ENCODE data around the gene WDFY3. TPM values are rescaled to one million over a fixed set of nuclear protein-coding genes. Genes with fewer than 3 reads are reported as not detected.

WDFY3 gene
- total and polyA plus RNA-seq, 4 donors: 7.5 to 229 (median 75.8) TPM

DNA sequence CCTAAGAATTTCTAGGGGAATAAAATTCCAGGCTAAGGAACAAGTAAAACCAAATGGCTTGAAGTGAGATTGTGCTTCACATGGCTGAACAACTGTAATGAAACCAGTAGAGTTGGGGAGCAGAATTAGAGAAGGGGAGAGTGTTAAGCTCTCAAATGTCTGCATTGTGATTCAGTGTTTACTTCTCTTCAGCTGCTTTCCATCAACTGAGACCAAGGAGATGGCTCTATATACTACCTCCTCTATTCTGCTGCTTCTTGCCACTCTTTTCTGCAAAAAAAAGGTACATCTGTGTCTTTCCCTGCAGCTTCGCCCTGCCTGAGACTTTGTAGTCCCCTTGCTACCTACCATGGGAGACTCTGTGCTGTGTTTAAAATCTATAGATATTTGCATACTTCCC lies 73.5 kb downstream of the WDFY3 start:
- Histone ChIP-seq H3K4me3 (no peak overlapping the region), H3K27ac (ENCODE audit: low read depth in 1 of 2, low read length in 1 of 2) (no peak overlapping the region), H3K36me3 (ENCODE audit: control insufficient read depth in 4 of 4, insufficient read depth in 4 of 4, low read length in 4 of 4) (peaks cover 1 to 6% (median 4%) of the 10 kb centered on the region in 4 donors), H3K27me3 (ENCODE audit: control insufficient read depth in 3 of 3, insufficient read depth in 3 of 3, low read length in 2 of 3) (no peaks in the 10 kb centered on the region), H3K9ac (ENCODE audit: insufficient read depth in 1 of 2, low read length in 2 of 2) (no peak overlapping the region), H3K4me1 (ENCODE audit: control insufficient read depth in 5 of 5, insufficient read depth in 5 of 5, low read length in 5 of 5) (no peaks in the 10 kb centered on the region), H3K9me3 (ENCODE audit: control insufficient read depth in 4 of 4, insufficient read depth in 3 of 4, low read length in 3 of 4) (no peaks in the 10 kb centered on the region)
- ATAC-seq (ENCODE audit: insufficient read depth, low FRiP score) (no peak), DNase-seq (no peak)
- TF ChIP-seq, protein P1, sequence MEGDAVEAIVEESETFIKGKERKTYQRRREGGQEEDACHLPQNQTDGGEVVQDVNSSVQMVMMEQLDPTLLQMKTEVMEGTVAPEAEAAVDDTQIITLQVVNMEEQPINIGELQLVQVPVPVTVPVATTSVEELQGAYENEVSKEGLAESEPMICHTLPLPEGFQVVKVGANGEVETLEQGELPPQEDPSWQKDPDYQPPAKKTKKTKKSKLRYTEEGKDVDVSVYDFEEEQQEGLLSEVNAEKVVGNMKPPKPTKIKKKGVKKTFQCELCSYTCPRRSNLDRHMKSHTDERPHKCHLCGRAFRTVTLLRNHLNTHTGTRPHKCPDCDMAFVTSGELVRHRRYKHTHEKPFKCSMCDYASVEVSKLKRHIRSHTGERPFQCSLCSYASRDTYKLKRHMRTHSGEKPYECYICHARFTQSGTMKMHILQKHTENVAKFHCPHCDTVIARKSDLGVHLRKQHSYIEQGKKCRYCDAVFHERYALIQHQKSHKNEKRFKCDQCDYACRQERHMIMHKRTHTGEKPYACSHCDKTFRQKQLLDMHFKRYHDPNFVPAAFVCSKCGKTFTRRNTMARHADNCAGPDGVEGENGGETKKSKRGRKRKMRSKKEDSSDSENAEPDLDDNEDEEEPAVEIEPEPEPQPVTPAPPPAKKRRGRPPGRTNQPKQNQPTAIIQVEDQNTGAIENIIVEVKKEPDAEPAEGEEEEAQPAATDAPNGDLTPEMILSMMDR (IDR thresholded peaks at IDR 0.05; ENCODE audit: control extremely low read depth, extremely low read depth): no peak
- WGBS, 2 donors: 94 to 96% methylated on average over 1 of the region's 1 CpG

DNA sequence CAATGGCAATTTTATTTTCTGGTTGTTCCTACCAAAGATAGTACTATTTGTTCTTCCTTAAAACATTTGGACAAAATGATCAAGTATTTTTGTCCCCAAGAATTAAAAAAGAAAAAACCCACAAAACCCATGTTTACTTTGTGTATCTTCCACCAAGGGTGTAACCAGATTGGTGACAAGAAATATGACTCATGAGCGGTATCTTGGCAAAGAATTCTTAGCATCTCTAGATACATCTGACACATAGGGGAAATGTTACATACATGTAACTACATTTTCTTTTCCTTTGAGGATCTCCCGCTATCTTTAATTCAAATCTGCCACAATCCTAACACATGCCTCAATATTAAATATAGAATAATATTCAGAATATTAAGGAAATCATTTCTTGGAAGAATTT lies 78.7 kb downstream of the WDFY3 start:
- no peak for ATAC-seq (ENCODE audit: insufficient read depth, low FRiP score)
- TF ChIP-seq, protein P1 (IDR thresholded peaks at IDR 0.05; ENCODE audit: control extremely low read depth, extremely low read depth): no peak
- no peak overlapping the region for H3K27ac ChIP-seq (ENCODE audit: low read depth in 1 of 2, low read length in 1 of 2)
- peaks cover 0 to 5% (median 0%) of the 10 kb centered on the region in 5 donors for H3K4me1 ChIP-seq (ENCODE audit: control insufficient read depth in 5 of 5, insufficient read depth in 5 of 5, low read length in 5 of 5)
- 88% methylated on average over 2 of the region's 2 CpGs for WGBS, 2 donors
- H3K9me3 ChIP-seq (ENCODE audit: control insufficient read depth in 4 of 4, insufficient read depth in 3 of 4, low read length in 3 of 4): no peaks in the 10 kb centered on the region
- H3K4me3 ChIP-seq: no peak overlapping the region
- peaks cover 0 to 2% (median under 1%) of the 10 kb centered on the region in 4 donors for H3K36me3 ChIP-seq (ENCODE audit: control insufficient read depth in 4 of 4, insufficient read depth in 4 of 4, low read length in 4 of 4)
- H3K27me3 ChIP-seq (ENCODE audit: control insufficient read depth in 3 of 3, insufficient read depth in 3 of 3, low read length in 2 of 3): no peaks in the 10 kb centered on the region
- DNase-seq: no peak
- H3K9ac ChIP-seq (ENCODE audit: insufficient read depth in 1 of 2, low read length in 2 of 2): no peak overlapping the region

DNA sequence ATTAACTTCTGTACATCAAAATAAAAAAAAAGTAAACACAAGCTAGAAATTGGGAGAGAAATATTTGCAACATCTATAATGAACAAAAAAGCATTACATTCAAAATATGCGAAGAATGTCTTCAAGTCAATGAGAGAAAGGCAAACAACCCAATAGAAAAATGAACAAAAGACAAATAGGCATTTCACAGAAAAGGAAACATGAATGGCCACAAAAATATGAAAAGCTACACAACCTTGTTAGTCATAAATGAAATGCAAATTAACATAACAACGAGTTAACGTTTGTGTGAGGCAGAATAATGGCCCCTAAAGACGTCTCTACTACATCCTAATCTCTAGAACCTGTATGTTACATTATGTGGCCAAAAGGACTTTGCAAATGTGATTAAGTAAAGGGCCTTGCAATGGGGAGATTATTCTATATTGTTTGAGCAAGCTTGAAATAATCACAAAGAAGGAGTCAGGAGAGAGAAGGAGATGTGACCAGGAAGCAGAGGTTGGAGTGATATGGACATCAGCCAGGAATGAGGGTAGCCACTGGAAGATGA lies 86.8 kb downstream of the WDFY3 start:
- no peak overlapping the region for H3K27ac ChIP-seq (ENCODE audit: low read depth in 1 of 2, low read length in 1 of 2)
- peaks cover 0 to 10% (median 0%) of the 10 kb centered on the region in 4 donors for H3K36me3 ChIP-seq (ENCODE audit: control insufficient read depth in 4 of 4, insufficient read depth in 4 of 4, low read length in 4 of 4)
- DNase-seq (no peak), ATAC-seq (ENCODE audit: insufficient read depth, low FRiP score) (no peak)
- H3K27me3 ChIP-seq (ENCODE audit: control insufficient read depth in 3 of 3, insufficient read depth in 3 of 3, low read length in 2 of 3): no peaks in the 10 kb centered on the region
- 85% methylated on average over 4 of the region's 4 CpGs for WGBS, 2 donors
- no peaks in the 10 kb centered on the region for H3K9me3 ChIP-seq (ENCODE audit: control insufficient read depth in 4 of 4, insufficient read depth in 3 of 4, low read length in 3 of 4)
- no peak overlapping the region for H3K9ac ChIP-seq (ENCODE audit: insufficient read depth in 1 of 2, low read length in 2 of 2)
- H3K4me3 ChIP-seq: no peak overlapping the region
- no peaks in the 10 kb centered on the region for H3K4me1 ChIP-seq (ENCODE audit: control insufficient read depth in 5 of 5, insufficient read depth in 5 of 5, low read length in 5 of 5)
- TF ChIP-seq, protein P1 (IDR thresholded peaks at IDR 0.05; ENCODE audit: control extremely low read depth, extremely low read depth): no peak

DNA sequence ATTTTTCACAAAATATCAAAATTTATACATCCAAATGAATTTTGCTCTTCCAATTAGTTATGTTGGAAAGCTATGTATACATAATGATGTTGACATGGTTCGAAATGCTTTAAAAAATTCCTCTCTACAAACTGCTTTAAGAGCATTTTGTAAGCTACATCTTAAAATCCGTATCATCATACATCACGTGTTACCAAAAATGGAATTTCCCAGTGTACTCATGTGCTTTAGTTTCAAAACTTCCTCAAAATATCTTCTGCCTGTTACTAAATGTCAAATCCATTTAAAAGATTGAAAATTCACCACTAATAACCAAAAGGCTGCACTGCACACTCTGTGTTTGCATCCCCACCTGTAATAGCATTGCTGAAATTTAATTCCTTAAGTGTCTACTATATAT lies 87.9 kb downstream of the WDFY3 start:
- Histone ChIP-seq H3K27ac (ENCODE audit: low read depth in 1 of 2, low read length in 1 of 2) (no peak overlapping the region), H3K9ac (ENCODE audit: insufficient read depth in 1 of 2, low read length in 2 of 2) (no peak overlapping the region), H3K4me3 (no peak overlapping the region), H3K27me3 (ENCODE audit: control insufficient read depth in 3 of 3, insufficient read depth in 3 of 3, low read length in 2 of 3) (no peaks in the 10 kb centered on the region), H3K4me1 (ENCODE audit: control insufficient read depth in 5 of 5, insufficient read depth in 5 of 5, low read length in 5 of 5) (no peaks in the 10 kb centered on the region), H3K9me3 (ENCODE audit: control insufficient read depth in 4 of 4, insufficient read depth in 3 of 4, low read length in 3 of 4) (no peaks in the 10 kb centered on the region), H3K36me3 (ENCODE audit: control insufficient read depth in 4 of 4, insufficient read depth in 4 of 4, low read length in 4 of 4) (peaks cover 0 to 11% (median under 1%) of the 10 kb centered on the region in 4 donors)
- WGBS, 2 donors: 45 to 79% methylated on average over 3 of the region's 3 CpGs
- DNase-seq (no peak), ATAC-seq (ENCODE audit: insufficient read depth, low FRiP score) (no peak)
- TF ChIP-seq, protein P1 (IDR thresholded peaks at IDR 0.05; ENCODE audit: control extremely low read depth, extremely low read depth): no peak
